ENCODE results near the gene HESX1.

The HESX1 gene

GRCh38 chr3:57169108-57169507 lies 30.7 kb downstream of the HESX1 start:
- no peak for DNase-seq (ENCODE audit: extremely low read depth in 1 of 2, low read depth in 1 of 2)

- DNase-seq (ENCODE audit: extremely low read depth in 1 of 2, low read depth in 1 of 2): no peak
Observed at GRCh38 chr3:57168151-57168550, 31.6 kb downstream of the HESX1 start.

GRCh38 chr3:57166660-57167059 lies 33.1 kb downstream of the HESX1 start:
- DNase-seq (ENCODE audit: extremely low read depth in 1 of 2, low read depth in 1 of 2): no peak

GRCh38 chr3:57165641-57166040 lies 34.1 kb downstream of the HESX1 start:
- DNase-seq (ENCODE audit: extremely low read depth in 1 of 2, low read depth in 1 of 2): no peak

GRCh38 chr3:57164657-57165573 lies 34.9 kb downstream of the HESX1 start, which contains the start of gene IL17RD:
TSS of gene IL17RD (minus strand) at chr3:57165353. CDS start at chr3:57165286, 67 bp downstream.
- peak; percentile 41 to 47 for DNase-seq (ENCODE audit: extremely low read depth in 1 of 2, low read depth in 1 of 2)

GRCh38 chr3:57164217-57164656 lies 35.5 kb downstream of the HESX1 start:
- DNase-seq (ENCODE audit: extremely low read depth in 1 of 2, low read depth in 1 of 2): no peak

GRCh38 chr3:57163751-57164150 lies 36.0 kb downstream of the HESX1 start:
- no peak for DNase-seq (ENCODE audit: extremely low read depth in 1 of 2, low read depth in 1 of 2)

GRCh38 chr3:57161915-57162314 lies 37.9 kb downstream of the HESX1 start:
- no peak for DNase-seq (ENCODE audit: extremely low read depth in 1 of 2, low read depth in 1 of 2)

GRCh38 chr3:57160765-57161538 lies 38.8 kb downstream of the HESX1 start:
- no peak for DNase-seq (ENCODE audit: extremely low read depth in 1 of 2, low read depth in 1 of 2)

- DNase-seq (ENCODE audit: extremely low read depth in 1 of 2, low read depth in 1 of 2): no peak
Observed at GRCh38 chr3:57160076-57160764, 39.6 kb downstream of the HESX1 start.

GRCh38 chr3:57158813-57159738 lies 40.7 kb downstream of the HESX1 start:
- no peak for DNase-seq (ENCODE audit: extremely low read depth in 1 of 2, low read depth in 1 of 2)

GRCh38 chr3:57158325-57158724 lies 41.5 kb downstream of the HESX1 start:
- no peak for DNase-seq (ENCODE audit: extremely low read depth in 1 of 2, low read depth in 1 of 2)

GRCh38 chr3:57157545-57157944 lies 42.2 kb downstream of the HESX1 start:
- no peak for DNase-seq (ENCODE audit: extremely low read depth in 1 of 2, low read depth in 1 of 2)

- no peak for DNase-seq (ENCODE audit: extremely low read depth in 1 of 2, low read depth in 1 of 2)
Observed at GRCh38 chr3:57155310-57155643, 44.5 kb downstream of the HESX1 start.

GRCh38 chr3:57154470-57155309 lies 45.1 kb downstream of the HESX1 start:
- DNase-seq (ENCODE audit: extremely low read depth in 1 of 2, low read depth in 1 of 2): no peak

GRCh38 chr3:57152151-57153143 lies 47.3 kb downstream of the HESX1 start:
- DNase-seq (ENCODE audit: extremely low read depth in 1 of 2, low read depth in 1 of 2): no peak

- no peak for DNase-seq (ENCODE audit: extremely low read depth in 1 of 2, low read depth in 1 of 2)
Observed at GRCh38 chr3:57151749-57152148, 48.0 kb downstream of the HESX1 start.

- no peak for DNase-seq (ENCODE audit: extremely low read depth in 1 of 2, low read depth in 1 of 2)
Observed at GRCh38 chr3:57151021-57151449, 48.7 kb downstream of the HESX1 start.
